Tibial nerve (tissue), 3 donors: ENCODE results near the gene HOXA3.

ENCODE experiments used
- POLR2A ChIP-seq, 2 donors: fragments of 450-650 bp; IDR thresholded peaks; one replicate each; pipeline ENCODE4 v1.6.1; 2017; ENCODE audit warnings: antibody characterized with exemption in 2 of 2, mild to moderate bottlenecking in 2 of 2, moderate library complexity in 2 of 2
- TF ChIP-seq, protein P1 (sequence below), 5 experiments: fragments of 200-600 bp in 3 of 5; fragments of 450-650 bp in 2 of 5; sonication (generic) in 3 of 5; IDR thresholded peaks; one replicate each; pipeline ENCODE4 v1.5.1; 2016 to 2019; ENCODE audit warnings: antibody characterized with exemption in 5 of 5, mild to moderate bottlenecking in 3 of 5, moderate library complexity in 2 of 5

DNA sequence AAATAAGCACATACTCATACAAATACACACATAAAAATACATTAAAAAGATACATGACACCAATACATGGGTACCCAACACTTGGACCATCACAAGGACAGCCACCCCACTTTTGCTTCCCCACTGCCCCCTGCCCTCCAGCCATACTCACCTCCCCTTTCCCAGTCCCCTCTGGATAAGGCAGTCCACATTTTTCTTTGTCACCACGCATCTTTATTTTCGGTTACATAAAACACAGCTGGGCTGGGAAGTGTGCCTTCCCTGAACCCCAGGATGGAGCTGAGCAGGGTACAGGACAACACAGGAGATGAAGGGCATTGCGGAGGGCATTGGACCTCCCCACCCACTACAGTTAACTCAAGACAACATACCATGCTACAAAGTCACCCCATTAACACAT is 1.1 kb upstream of the HOXA3 start:
- TF ChIP-seq, protein P1, sequence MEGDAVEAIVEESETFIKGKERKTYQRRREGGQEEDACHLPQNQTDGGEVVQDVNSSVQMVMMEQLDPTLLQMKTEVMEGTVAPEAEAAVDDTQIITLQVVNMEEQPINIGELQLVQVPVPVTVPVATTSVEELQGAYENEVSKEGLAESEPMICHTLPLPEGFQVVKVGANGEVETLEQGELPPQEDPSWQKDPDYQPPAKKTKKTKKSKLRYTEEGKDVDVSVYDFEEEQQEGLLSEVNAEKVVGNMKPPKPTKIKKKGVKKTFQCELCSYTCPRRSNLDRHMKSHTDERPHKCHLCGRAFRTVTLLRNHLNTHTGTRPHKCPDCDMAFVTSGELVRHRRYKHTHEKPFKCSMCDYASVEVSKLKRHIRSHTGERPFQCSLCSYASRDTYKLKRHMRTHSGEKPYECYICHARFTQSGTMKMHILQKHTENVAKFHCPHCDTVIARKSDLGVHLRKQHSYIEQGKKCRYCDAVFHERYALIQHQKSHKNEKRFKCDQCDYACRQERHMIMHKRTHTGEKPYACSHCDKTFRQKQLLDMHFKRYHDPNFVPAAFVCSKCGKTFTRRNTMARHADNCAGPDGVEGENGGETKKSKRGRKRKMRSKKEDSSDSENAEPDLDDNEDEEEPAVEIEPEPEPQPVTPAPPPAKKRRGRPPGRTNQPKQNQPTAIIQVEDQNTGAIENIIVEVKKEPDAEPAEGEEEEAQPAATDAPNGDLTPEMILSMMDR (IDR thresholded peaks at IDR 0.05), result no peak
- no peak for TF ChIP-seq POLR2A (IDR thresholded peaks at IDR 0.05)
